BJ (cell line): Measurements from ENCODE around the gene MPL. TPM values are rescaled to one million over a fixed set of nuclear protein-coding genes. Genes with fewer than 3 reads are reported as not detected.

ENCODE experiments used
- CTCF ChIA-PET: fragments of 350-600 bp; formaldehyde crosslinking; extraction: SDS; loops from one replicate; lab custom pipeline; 2021; ENCODE audit warnings: antibody characterized with exemption, inconsistent platforms; lab: Yijun Ruan, JAX
- POLR2A ChIA-PET: fragments of 300-600 bp; sonication (Branson Sonifier 250); formaldehyde crosslinking; extraction: SDS; loops from one replicate; lab custom pipeline; 2021; ENCODE audit warnings: antibody characterized with exemption; lab: Charles Lee
- DNase-seq: peaks from one replicate; pipeline ENCODE4 v3.0.0-alpha.2; 2011; ENCODE audit warnings: low read depth
- H3K27me3 ChIP-seq: 2 replicates; pipeline ENCODE4 v1.6.0; 2011; ENCODE audit warnings: low read length; ENCODE audit not compliant: control insufficient read depth, insufficient read depth
- H3K36me3 ChIP-seq: 2 replicates; pipeline ENCODE4 v1.5.1; 2011; ENCODE audit warnings: low read length; ENCODE audit not compliant: control insufficient read depth, insufficient read depth
- H3K4me3 ChIP-seq: 2 replicates; pipeline ENCODE4 v1.5.1; 2011; ENCODE audit warnings: low read depth, mild to moderate bottlenecking, control low read depth, low read length
- polyA plus RNA-seq: library from polyadenylated mRNA; depleted of rRNA; stranded (reverse); fragments of >200 nt; gene quantifications from 2 replicates; pipeline ENCODE4 v1.2.3, GENCODE V29; 2011
- TF ChIP-seq, protein P1 (sequence below): IDR thresholded peaks from 2 replicates; pipeline ENCODE4 v1.5.1; 2011; ENCODE audit warnings: low read depth, mild to moderate bottlenecking, control low read depth, inconsistent platforms, low read length, moderate library complexity; ENCODE audit not compliant: insufficient read depth

The MPL gene
- polyA plus RNA-seq, 1 experiment: not detected

- CTCF ChIA-PET: no interaction called here
- TF ChIP-seq, protein P1, sequence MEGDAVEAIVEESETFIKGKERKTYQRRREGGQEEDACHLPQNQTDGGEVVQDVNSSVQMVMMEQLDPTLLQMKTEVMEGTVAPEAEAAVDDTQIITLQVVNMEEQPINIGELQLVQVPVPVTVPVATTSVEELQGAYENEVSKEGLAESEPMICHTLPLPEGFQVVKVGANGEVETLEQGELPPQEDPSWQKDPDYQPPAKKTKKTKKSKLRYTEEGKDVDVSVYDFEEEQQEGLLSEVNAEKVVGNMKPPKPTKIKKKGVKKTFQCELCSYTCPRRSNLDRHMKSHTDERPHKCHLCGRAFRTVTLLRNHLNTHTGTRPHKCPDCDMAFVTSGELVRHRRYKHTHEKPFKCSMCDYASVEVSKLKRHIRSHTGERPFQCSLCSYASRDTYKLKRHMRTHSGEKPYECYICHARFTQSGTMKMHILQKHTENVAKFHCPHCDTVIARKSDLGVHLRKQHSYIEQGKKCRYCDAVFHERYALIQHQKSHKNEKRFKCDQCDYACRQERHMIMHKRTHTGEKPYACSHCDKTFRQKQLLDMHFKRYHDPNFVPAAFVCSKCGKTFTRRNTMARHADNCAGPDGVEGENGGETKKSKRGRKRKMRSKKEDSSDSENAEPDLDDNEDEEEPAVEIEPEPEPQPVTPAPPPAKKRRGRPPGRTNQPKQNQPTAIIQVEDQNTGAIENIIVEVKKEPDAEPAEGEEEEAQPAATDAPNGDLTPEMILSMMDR: no peak
- POLR2A ChIA-PET: no interaction called here
These were observed 28.1 kb upstream of the MPL start for GRCh38 chr1:43309405-43310025.

GRCh38 chr1:43311521-43311920, 26.1 kb upstream of the MPL start:
- no peak for DNase-seq
- Histone ChIP-seq H3K27me3 (no peaks in the 10 kb centered on the region), H3K4me3 (no peak overlapping the region), H3K36me3 (no peaks in the 10 kb centered on the region)
- CTCF ChIA-PET: no interaction called here
- TF ChIP-seq, protein P1: no peak
- POLR2A ChIA-PET: no interaction called here

More at GRCh38 chr1:43309405-43310025, 28.1 kb upstream of the MPL start:
- no peaks in the 10 kb centered on the region for H3K27me3 ChIP-seq
- no peaks in the 10 kb centered on the region for H3K36me3 ChIP-seq
- no peak overlapping the region for H3K4me3 ChIP-seq
- no peak for DNase-seq

DNA sequence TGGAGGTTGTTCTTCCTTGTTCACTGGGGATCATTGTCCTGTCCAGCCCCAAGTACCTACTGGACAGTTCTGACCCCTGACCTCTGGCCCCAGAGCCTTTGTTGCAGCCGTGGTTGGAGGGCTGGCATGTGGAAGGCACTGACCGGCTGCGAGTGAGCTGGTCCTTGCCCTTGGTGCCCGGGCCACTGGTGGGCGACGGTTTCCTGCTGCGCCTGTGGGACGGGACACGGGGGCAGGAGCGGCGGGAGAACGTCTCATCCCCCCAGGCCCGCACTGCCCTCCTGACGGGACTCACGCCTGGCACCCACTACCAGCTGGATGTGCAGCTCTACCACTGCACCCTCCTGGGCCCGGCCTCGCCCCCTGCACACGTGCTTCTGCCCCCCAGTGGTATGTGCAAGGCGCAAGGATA, 25.4 kb upstream of the MPL start:
- POLR2A ChIA-PET: no interaction called here
- DNase-seq: no peak
- CTCF ChIA-PET: no interaction called here
- no peaks in the 10 kb centered on the region for H3K36me3 ChIP-seq
- H3K4me3 ChIP-seq: no peak overlapping the region
- H3K27me3 ChIP-seq: no peaks in the 10 kb centered on the region
- TF ChIP-seq, protein P1: no peak

DNA sequence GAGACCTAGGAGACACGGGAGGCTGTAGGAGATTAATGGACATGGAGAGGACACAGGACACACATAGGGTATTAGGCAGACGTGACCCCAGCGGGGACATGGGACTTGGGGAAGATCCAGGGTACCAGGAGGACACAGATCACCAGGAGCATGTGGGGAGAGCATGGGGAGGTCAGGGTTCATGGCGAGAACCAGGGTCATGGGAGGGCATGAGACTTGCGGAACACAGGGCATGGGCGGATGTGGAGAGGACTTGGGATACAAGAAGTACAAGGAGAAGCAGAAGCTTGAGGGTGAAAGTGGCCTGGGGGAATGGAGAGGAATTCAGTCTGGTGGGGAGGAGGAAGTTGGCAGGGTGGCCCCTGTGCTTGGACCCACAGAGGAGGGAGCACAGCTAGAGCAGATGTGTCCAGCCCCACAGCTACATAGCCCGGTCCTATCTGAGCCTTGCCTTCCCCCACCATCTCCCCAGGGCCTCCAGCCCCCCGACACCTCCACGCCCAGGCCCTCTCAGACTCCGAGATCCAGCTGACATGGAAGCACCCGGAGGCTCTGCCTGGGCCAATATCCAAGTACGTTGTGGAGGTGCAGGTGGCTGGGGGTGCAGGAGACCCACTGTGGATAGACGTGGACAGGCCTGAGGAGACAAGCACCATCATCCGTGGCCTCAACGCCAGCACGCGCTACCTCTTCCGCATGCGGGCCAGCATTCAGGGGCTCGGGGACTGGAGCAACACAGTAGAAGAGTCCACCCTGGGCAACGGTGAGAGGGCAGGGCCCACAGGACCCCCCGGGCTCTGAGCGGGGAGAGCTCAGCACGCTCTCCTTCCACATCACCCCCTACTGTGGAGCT, 24.7 kb upstream of the MPL start:
- no peaks in the 10 kb centered on the region for H3K36me3 ChIP-seq
- H3K27me3 ChIP-seq: no peaks in the 10 kb centered on the region
- no peak overlapping the region for H3K4me3 ChIP-seq
- TF ChIP-seq, protein P1: no peak
- POLR2A ChIA-PET: no interaction called here
- CTCF ChIA-PET: interaction anchor here (0.7 kb wide), 1 partner anchor 208 kb away, joined by 3 read pairs; no protein-coding TSS in a partner anchor
- DNase-seq: no peak

DNA sequence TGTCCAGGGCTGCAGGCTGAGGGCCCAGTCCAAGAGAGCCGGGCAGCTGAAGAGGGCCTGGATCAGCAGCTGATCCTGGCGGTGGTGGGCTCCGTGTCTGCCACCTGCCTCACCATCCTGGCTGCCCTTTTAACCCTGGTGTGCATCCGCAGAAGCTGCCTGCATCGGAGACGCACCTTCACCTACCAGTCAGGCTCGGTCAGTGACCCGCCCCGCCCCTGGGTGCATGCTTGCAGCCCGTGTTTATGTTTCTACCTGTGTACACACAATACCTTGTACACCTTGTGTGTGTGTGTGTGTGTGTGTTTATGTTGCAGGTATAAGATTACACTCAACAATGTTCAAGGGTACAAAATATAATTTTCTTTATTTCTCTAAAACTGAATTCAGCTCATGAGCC, 23.8 kb upstream of the MPL start:
- Histone ChIP-seq H3K36me3 (no peaks in the 10 kb centered on the region), H3K4me3 (no peak overlapping the region), H3K27me3 (no peaks in the 10 kb centered on the region)
- ChIA-PET CTCF (interaction anchor here (0.7 kb wide), 1 partner anchor 32 kb away, joined by 3 read pairs; no protein-coding TSS in a partner anchor), POLR2A (no interaction called here)
- TF ChIP-seq, protein P1: no peak
- no peak for DNase-seq
